ENCODE results near the gene UBE2E2. TPM values are rescaled to one million over a fixed set of nuclear protein-coding genes. Genes with fewer than 3 reads are reported as not detected.

UBE2E2 gene
- total RNA-seq, 1 donor from 2014 or later, result 28.7 TPM

DNA sequence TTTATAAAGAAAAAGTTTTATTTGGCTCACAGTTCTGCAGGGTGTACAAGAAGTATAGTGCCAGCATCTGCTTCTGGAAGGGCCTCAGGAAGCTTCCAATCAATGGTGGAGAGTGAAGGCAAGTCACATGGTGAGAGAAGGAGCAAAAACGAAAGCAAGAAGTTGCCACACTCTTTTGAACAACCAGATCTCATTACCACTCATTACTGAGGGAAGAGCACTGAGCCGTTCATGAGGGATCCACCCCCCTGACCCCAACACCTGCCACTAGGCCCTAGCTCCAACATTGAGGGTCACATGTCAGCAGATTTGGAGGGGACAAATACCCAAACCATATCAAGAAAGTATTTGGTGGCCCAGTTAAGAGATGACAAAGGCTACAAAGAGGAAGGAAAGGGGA is 363.4 kb downstream of the UBE2E2 start:
- no peaks in the 10 kb centered on the region for H3K36me3 ChIP-seq (ENCODE audit: control insufficient read depth, insufficient read depth, low read length)
- TF ChIP-seq CTCF (IDR thresholded peaks at IDR 0.05; ENCODE audit: insufficient read depth, low read length, poor library complexity, severe bottlenecking), result no peak
- no peaks in the 10 kb centered on the region for H3K27me3 ChIP-seq (ENCODE audit: control insufficient read depth, insufficient read depth, low read length)
- no peak for DNase-seq (ENCODE audit: low read depth)
- no peak overlapping the region for H3K4me3 ChIP-seq (ENCODE audit: low read depth, low read length)

DNA sequence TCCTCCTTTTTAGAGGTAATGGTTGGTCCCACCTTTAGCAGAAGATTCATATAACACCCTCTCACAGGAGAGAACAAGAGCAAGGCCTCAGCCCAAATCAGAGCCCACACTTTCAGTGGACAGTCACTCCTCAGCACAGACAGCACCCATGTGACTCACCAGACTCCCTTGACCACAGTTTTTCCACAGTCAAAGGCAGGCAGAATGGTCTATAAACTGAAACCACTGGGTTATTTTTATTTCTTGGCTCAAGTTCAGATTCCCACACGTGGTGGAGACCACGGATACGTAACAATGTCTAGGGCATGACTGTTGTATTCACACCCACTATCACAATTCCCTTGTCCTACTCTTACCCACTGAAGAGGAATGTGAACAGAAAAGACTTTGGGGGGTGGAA is 364.8 kb downstream of the UBE2E2 start:
- no peaks in the 10 kb centered on the region for H3K36me3 ChIP-seq (ENCODE audit: control insufficient read depth, insufficient read depth, low read length)
- peak; percentile 92 for DNase-seq (ENCODE audit: low read depth)
- no peak overlapping the region for H3K4me3 ChIP-seq (ENCODE audit: low read depth, low read length)
- H3K27me3 ChIP-seq (ENCODE audit: control insufficient read depth, insufficient read depth, low read length), result no peaks in the 10 kb centered on the region
- TF ChIP-seq CTCF (IDR thresholded peaks at IDR 0.05; ENCODE audit: insufficient read depth, low read length, poor library complexity, severe bottlenecking), result no peak

GRCh38 chr3:23573827-23574226 is 370.7 kb downstream of the UBE2E2 start:
- TF ChIP-seq CTCF (IDR thresholded peaks at IDR 0.05; ENCODE audit: insufficient read depth, low read length, poor library complexity, severe bottlenecking), result no peak

GRCh38 chr3:23574822-23575315 is 371.7 kb downstream of the UBE2E2 start:
- DNase-seq (ENCODE audit: low read depth), result no peak
- Histone ChIP-seq H3K36me3 (ENCODE audit: control insufficient read depth, insufficient read depth, low read length) (no peaks in the 10 kb centered on the region), H3K27me3 (ENCODE audit: control insufficient read depth, insufficient read depth, low read length) (no peaks in the 10 kb centered on the region), H3K4me3 (ENCODE audit: low read depth, low read length) (no peak overlapping the region)
- TF ChIP-seq CTCF (IDR thresholded peaks at IDR 0.05; ENCODE audit: insufficient read depth, low read length, poor library complexity, severe bottlenecking), result no peak

More at GRCh38 chr3:23573827-23574226, 370.7 kb downstream of the UBE2E2 start:
- Histone ChIP-seq H3K27me3 (ENCODE audit: control insufficient read depth, insufficient read depth, low read length) (no peaks in the 10 kb centered on the region), H3K36me3 (ENCODE audit: control insufficient read depth, insufficient read depth, low read length) (no peaks in the 10 kb centered on the region), H3K4me3 (ENCODE audit: low read depth, low read length) (no peak overlapping the region)
- no peak for DNase-seq (ENCODE audit: low read depth)

DNA sequence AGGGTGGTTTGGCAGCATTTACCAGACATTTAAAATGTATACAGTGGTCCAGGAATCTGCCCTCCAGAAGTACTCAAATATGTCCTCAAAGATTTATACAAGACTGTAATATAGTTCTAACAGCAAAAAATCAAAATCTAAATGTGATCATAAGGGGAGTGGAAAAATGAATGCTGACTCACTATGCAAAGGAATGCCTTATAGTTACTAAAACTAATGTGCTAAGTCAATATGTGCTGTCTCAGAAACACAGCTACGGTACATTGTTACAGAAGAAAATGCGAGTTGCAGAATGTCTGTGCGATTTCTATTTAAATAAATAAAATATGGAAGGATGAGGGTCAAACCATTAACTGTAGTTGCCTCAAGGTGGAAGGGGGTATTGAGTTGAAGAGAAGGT is 372.6 kb downstream of the UBE2E2 start:
- no peak for TF ChIP-seq CTCF (IDR thresholded peaks at IDR 0.05; ENCODE audit: insufficient read depth, low read length, poor library complexity, severe bottlenecking)
- Histone ChIP-seq H3K4me3 (ENCODE audit: low read depth, low read length) (no peak overlapping the region), H3K36me3 (ENCODE audit: control insufficient read depth, insufficient read depth, low read length) (no peaks in the 10 kb centered on the region), H3K27me3 (ENCODE audit: control insufficient read depth, insufficient read depth, low read length) (no peaks in the 10 kb centered on the region)
- no peak for DNase-seq (ENCODE audit: low read depth)

DNA sequence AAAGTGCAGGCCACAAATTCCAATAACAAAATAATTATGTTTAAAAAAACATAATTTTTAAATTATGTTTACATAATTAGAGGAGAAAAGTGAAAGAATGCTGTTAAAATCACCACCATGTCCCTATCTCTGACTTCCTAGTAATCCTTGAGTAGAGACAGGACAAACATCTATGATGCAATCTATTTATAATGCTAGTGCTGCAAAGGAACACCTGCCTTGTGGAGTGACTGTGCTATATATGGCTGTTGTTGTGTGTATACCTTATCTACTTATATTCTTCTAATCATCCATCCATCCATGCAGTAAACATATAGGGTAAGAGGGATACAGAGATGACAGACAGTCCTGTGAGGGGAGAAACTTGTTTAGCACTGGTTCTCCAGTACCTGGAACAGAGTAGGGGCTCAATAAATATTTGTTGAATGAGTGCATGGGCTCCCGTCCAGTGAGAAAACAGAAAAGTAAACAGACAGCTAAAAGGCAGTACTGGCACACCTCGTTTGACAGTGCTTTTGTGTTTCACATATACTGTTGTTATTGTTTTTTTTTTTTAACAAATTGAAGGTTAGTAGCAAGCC is 373.3 kb downstream of the UBE2E2 start:
- TF ChIP-seq CTCF (IDR thresholded peaks at IDR 0.05; ENCODE audit: insufficient read depth, low read length, poor library complexity, severe bottlenecking), result no peak
- H3K4me3 ChIP-seq (ENCODE audit: low read depth, low read length), result no peak overlapping the region
- DNase-seq (ENCODE audit: low read depth), result no peak
- no peaks in the 10 kb centered on the region for H3K27me3 ChIP-seq (ENCODE audit: control insufficient read depth, insufficient read depth, low read length)
- H3K36me3 ChIP-seq (ENCODE audit: control insufficient read depth, insufficient read depth, low read length), result no peaks in the 10 kb centered on the region

Data from kidney epithelial cell (primary cell).